Skeletal muscle satellite cell (primary cell): ENCODE data around the gene FAM186B.
A peak's percentile ranks its signal among the peaks of the same experiment; 100 is the strongest.

ENCODE experiments used
- H3K27me3 ChIP-seq: 2 replicates; pipeline ENCODE4 v1.7.0; 2013; ENCODE audit warnings: low read length; ENCODE audit not compliant: control insufficient read depth, insufficient read depth
- H3K36me3 ChIP-seq: 2 replicates; pipeline ENCODE4 v1.7.0; 2013; ENCODE audit warnings: mild to moderate bottlenecking, control low read depth, low read length; ENCODE audit not compliant: insufficient read depth
- H3K4me1 ChIP-seq: 2 replicates; pipeline ENCODE4 v1.7.0; 2013; ENCODE audit warnings: low read length; ENCODE audit not compliant: control insufficient read depth, insufficient read depth
- H3K4me2 ChIP-seq: 2 replicates; pipeline ENCODE4 v1.7.0; 2013; ENCODE audit warnings: mild to moderate bottlenecking, low read length
- H3K4me3 ChIP-seq: 2 replicates; pipeline ENCODE4 v1.7.0; 2013; ENCODE audit warnings: low read length
- H3K9ac ChIP-seq: 2 replicates; pipeline ENCODE4 v1.7.0; 2013; ENCODE audit warnings: mild to moderate bottlenecking, low read depth, low read length, moderate library complexity
- H3K9me3 ChIP-seq: replicated peaks from 2 replicates; pipeline ENCODE4 v1.7.0; 2013; ENCODE audit warnings: mild to moderate bottlenecking, control low read depth, low read length

Gene FAM186B

DNA sequence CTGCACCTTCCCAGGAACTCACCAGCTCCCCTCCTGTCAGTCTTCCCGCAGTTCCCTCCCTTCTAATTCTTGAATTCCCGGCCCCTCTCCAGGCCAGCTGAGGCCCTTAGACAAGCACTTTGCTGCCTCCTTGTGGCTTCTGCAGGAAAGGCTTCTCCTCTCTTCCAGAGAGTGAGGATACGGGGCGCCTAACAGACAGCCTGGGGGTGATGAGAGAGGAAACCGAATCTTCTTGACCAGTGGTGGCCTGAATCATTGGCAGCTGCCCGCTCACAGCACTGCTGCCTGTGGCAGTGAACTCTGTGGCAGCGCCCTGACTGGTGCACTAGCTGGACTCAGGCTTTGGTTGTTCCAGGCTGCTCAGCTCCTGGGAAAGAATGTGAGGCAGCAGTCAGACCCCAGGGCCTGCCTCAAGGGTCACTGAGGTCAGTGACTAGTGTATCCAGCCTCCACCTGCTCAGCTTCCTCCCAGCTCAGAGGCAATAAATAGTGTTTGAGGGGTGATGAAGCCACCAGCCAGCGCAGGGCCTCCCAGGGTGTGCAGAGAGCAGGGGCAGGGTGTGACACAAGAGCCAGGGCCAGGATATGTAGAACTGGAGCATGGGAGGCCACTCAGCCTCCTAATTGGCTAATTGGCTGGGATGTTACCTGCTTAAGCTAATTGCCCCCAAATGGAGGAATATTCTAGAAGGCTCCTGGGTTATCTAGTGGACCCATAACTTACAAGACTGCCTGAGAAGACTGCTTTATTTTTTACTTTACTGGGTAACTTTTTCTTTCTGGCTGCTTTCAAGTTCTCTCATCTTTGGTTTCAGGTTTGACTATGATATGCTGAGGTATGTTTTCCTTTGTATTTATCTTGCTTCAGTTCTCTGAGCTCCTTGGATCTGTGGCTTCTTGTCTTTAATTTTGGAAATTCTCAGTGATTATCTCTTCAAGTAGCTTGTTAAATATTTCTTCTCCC is 24.6 kb downstream of the FAM186B start:
- Histone ChIP-seq H3K27me3 (no peaks in the 10 kb centered on the region), H3K9me3 (no peaks in the 10 kb centered on the region), H3K9ac (no peak overlapping the region), H3K36me3 (no peaks in the 10 kb centered on the region), H3K4me3 (no peak overlapping the region), H3K4me1 (peaks cover 14% of the 10 kb centered on the region), H3K4me2 (no peak overlapping the region)

DNA sequence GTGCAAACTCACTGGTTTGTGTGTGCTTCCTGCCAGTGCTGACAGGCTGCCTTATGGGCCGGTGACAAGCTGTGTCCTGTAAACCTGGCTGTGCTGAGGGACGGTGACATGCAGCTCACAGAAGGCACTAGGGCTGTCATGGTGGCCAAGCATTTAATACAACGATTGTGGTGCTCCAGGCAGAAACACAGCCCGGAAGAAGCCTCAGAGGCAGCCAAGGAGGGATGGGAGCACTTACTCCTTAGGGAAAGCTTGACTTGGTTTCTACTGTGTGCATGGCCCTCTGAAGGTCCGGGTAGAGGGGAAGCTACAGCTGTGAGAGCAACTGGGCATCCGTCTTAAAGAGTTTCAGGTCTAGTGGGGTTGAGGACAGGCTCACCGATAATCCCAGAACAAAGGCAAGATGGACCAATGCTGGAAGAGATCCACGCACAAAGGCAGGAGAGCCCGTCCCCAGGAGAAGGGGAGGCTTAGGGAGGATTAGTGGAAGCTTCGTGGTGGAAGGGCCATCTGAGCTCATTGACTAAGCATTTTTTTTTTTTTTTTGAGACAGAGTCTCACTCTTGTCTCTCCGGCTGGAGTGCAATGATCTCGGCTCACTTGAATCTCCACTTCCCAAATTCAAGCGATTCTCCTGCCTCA is 26.8 kb downstream of the FAM186B start:
- H3K36me3 ChIP-seq, result no peaks in the 10 kb centered on the region
- no peak overlapping the region for H3K4me2 ChIP-seq
- no peaks in the 10 kb centered on the region for H3K27me3 ChIP-seq
- no peak overlapping the region for H3K9ac ChIP-seq
- H3K9me3 ChIP-seq, result no peaks in the 10 kb centered on the region
- H3K4me3 ChIP-seq, result no peak overlapping the region
- peaks cover 12% of the 10 kb centered on the region for H3K4me1 ChIP-seq

DNA sequence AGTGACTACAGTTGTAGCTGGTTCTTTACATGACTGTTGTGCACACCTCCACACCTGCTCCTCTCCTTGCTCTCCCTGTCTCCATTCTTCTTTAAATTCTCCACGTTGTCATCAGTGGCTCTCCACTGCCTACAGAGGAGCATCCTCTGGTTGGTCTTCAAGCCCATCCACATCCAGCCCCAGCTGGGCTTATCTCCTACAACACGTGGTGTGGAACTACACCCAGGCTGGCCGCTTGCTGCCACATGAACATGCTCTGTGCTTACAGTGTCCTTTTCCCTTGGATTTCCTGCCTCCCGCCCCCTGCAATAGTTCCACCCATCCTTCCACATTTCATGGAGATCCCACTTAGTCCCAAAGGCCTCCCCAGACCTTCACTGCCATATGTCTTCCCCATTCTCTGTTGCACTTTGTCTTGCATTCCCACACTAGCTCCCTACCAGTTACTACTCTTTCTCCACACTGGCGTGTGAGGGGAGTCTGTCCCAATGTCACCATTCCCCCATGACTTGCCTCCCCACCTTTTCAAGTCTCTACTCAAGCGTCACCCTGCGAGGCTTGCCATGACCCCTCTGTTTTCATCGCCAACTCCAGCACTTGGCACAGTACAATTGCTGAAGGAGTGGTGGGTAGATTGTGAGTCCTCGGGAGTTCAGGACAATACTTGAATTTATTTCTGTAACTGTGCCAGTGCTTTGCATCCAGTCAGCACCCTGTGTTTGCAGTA is 27.7 kb downstream of the FAM186B start:
- H3K27me3 ChIP-seq, result no peaks in the 10 kb centered on the region
- no peak overlapping the region for H3K4me2 ChIP-seq
- H3K9me3 ChIP-seq, result no peaks in the 10 kb centered on the region

DNA sequence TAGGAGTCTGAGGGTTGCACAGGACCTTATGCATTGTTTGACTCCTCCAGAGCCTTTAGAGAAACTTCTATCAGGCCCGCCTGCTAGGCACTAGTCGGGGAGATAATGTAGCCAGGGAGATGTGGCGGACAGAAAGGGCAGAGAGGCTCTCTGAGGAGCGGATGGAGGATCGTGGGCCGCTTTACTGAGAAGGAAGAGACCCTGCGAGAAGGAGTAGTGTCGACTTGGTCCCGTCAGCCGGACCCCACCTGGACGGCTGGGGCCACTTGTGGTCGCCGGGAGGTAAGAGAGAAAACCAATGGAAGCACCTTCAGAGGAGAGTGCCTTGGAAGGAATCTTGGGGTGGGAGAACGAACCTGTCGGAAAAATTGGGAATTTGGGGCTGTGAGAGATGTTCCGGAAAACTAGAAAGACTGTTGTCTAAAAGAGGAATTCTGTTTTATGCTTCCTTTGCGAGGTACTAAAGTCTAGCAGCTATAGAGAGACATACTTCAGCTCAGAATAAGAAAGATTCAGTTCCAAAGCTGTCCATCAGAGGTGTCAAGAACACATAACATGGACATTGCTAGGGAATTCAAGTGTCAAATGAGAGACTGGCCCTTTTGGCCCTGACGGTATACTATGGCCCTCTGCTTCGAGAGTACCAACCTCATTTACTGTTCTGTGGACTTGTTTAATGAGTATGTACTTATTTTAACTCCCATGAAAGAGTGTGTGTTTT is 36.8 kb downstream of the FAM186B start:
- Histone ChIP-seq H3K9me3 (no peaks in the 10 kb centered on the region), H3K36me3 (peaks cover 5% of the 10 kb centered on the region), H3K4me1 (peaks cover 12% of the 10 kb centered on the region), H3K27me3 (no peaks in the 10 kb centered on the region), H3K9ac (peak overlapping the region; percentile 96), H3K4me3 (peak overlapping the region; percentile 89), H3K4me2 (peak overlapping the region; percentile 89)

More for the DNA sequence above, 27.7 kb downstream of the FAM186B start:
- no peak overlapping the region for H3K9ac ChIP-seq
- H3K36me3 ChIP-seq, result no peaks in the 10 kb centered on the region
- H3K4me1 ChIP-seq, result peaks cover 5% of the 10 kb centered on the region
- no peak overlapping the region for H3K4me3 ChIP-seq

GRCh38 chr12:49567611-49568441 is 37.6 kb downstream of the FAM186B start, which contains the start of gene MCRS1:
TSS of gene MCRS1 (minus strand) at chr12:49568142. CDS start at chr12:49566731, 1,411 bp downstream.
- H3K4me2 ChIP-seq, result peak within 1 kb of the TSS; percentile 89
- H3K4me3 ChIP-seq, result peak within 1 kb of the TSS; percentile 89
- H3K36me3 ChIP-seq, result peaks cover 13% of the 10 kb centered on the region
- H3K9me3 ChIP-seq, result no peaks in the 10 kb centered on the region
- H3K4me1 ChIP-seq, result peaks cover 12% of the 10 kb centered on the region
- H3K9ac ChIP-seq, result peak within 1 kb of the TSS; percentile 96
- no peaks in the 10 kb centered on the region for H3K27me3 ChIP-seq

- peaks cover 12% of the 10 kb centered on the region for H3K4me1 ChIP-seq
- H3K4me3 ChIP-seq, result peak overlapping the region; percentile 89
- H3K27me3 ChIP-seq, result no peaks in the 10 kb centered on the region
- peak overlapping the region; percentile 96 for H3K9ac ChIP-seq
- H3K4me2 ChIP-seq, result peak overlapping the region; percentile 89
- H3K36me3 ChIP-seq, result peaks cover 18% of the 10 kb centered on the region
- no peaks in the 10 kb centered on the region for H3K9me3 ChIP-seq
These were observed 38.2 kb downstream of the FAM186B start for GRCh38 chr12:49567302-49567610.

DNA sequence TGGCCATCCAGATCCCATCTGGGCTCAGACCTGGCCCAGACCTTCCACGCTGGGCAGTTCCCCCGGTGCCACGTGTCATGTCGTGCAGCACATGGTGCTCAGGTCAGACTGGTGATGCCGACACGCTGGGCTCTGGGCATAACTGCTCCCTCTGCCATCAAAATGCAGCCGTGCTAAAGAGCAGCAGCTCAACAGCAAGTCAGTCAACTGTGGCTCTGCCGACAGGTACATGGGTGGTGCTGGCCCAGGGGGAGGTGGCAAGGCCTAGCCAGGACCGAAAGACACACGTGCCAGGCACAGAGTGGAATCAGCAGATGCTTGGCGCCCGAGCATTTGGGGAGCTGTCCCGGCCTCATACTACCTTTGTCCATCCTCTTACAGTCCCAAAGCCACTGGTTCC is 39.1 kb downstream of the FAM186B start:
- Histone ChIP-seq H3K9me3 (no peaks in the 10 kb centered on the region), H3K4me1 (peaks cover 12% of the 10 kb centered on the region), H3K4me2 (peak overlapping the region; percentile 89), H3K4me3 (peak overlapping the region; percentile 15), H3K36me3 (peaks cover 27% of the 10 kb centered on the region), H3K27me3 (no peaks in the 10 kb centered on the region), H3K9ac (peak overlapping the region; percentile 96)

DNA sequence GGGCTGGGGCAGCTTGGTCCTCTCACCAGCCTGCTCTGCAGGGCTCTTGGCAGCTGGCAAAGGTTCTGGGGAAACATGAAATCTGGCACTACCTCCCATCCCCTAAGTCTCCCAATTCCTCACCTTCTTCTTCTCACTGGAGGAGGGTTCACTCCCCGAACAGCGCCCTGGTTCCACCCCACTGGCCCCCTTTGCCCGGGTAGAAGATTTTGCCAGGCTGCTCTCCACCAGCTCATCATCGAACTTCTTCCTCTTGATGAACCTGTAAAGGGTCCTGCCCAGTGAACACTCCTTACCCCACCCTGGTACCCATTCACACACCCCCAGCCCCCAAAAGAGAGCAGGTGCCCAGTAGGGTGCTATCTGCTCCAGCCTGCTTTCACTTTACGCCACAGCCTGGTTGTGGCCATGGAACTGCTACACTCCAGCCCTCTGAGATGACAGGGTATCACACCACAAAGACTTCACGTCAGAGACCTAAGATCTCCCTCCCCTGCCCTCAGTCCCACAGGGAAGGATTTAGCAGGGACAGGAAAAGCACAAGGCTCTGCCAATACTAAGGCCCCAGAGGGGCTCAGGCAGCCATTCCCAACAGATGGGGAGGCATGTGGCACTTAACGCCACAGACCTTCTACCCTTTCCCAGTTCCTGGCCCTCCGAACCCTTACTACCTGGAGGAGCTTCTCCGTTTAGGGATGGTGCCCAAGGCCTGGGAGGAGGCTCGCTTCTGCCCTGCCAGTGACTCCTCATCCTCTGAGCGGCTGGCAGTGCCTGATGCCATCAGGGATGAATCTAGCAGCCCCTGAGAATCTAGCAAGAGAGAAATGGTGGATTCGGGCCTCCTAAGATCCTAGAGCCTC is 39.8 kb downstream of the FAM186B start:
- H3K9me3 ChIP-seq, result no peaks in the 10 kb centered on the region
- H3K36me3 ChIP-seq, result peaks cover 35% of the 10 kb centered on the region
- H3K4me3 ChIP-seq, result no peak overlapping the region
- H3K9ac ChIP-seq, result no peak overlapping the region
- H3K4me2 ChIP-seq, result no peak overlapping the region
- H3K27me3 ChIP-seq, result no peaks in the 10 kb centered on the region
- H3K4me1 ChIP-seq, result peaks cover 12% of the 10 kb centered on the region

- Histone ChIP-seq H3K36me3 (peaks cover 42% of the 10 kb centered on the region), H3K9me3 (no peaks in the 10 kb centered on the region), H3K4me3 (no peak overlapping the region)
These were observed 40.6 kb downstream of the FAM186B start for GRCh38 chr12:49564686-49565405.

More at GRCh38 chr12:49564686-49565405, 40.6 kb downstream of the FAM186B start:
- Histone ChIP-seq H3K4me2 (no peak overlapping the region), H3K4me1 (peaks cover 12% of the 10 kb centered on the region), H3K9ac (no peak overlapping the region), H3K27me3 (no peaks in the 10 kb centered on the region)
